Adrenal gland (tissue), 12 donors: ENCODE results near the gene ELAPOR2. TPM values are rescaled to one million over a fixed set of nuclear protein-coding genes. Genes with fewer than 3 reads are reported as not detected.
"Not testable (repeated sequence)": the region's sequence is repeated elsewhere in the genome, so short reads cannot be mapped to it uniquely, and the experiment has no call there.

Source experiments
- DNase-seq, 7 donors: peaks; one replicate each; pipeline ENCODE4 v3.0.0-alpha.2; 2019 to 2020
- H3K27ac ChIP-seq, 5 donors: fragments of 200-600 bp; sonication (generic) in 4 of 5; 1 replicate in 3 of 5; 2 replicates in 2 of 5; pipeline versions ENCODE4 v1.5.1 to v1.8.0; 2016 to 2020; ENCODE audit warnings: mild to moderate bottlenecking in 1 of 5
- H3K27me3 ChIP-seq: fragments of 200-600 bp; 2 replicates; pipeline ENCODE4 v1.8.0; 2021
- H3K36me3 ChIP-seq, 2 donors: fragments of 200-600 bp; replicated peaks in 1 of 2; 1 replicate in 1 of 2; 2 replicates in 1 of 2; pipeline versions ENCODE4 v1.5.1 to v1.8.0; 2018 to 2022
- H3K4me1 ChIP-seq, 2 donors: fragments of 200-600 bp; replicated peaks in 1 of 2; 1 replicate in 1 of 2; 2 replicates in 1 of 2; pipeline versions ENCODE4 v1.5.1 to v1.8.0; 2018 to 2021
- H3K4me3 ChIP-seq, 4 donors: fragments of 200-600 bp; sonication (generic) in 3 of 4; one replicate each; pipeline ENCODE4 v1.5.1; 2016 to 2018
- H3K9me3 ChIP-seq, 3 donors: fragments of 200-600 bp; sonication (generic) in 1 of 3; replicated peaks in 1 of 3; 1 replicate in 2 of 3; 2 replicates in 1 of 3; pipeline versions ENCODE4 v1.5.1 to v1.8.0; 2016 to 2021
- CTCF ChIP-seq, 6 experiments: fragments of 450-650 bp in 4 of 6; fragments of 200-600 bp in 2 of 6; sonication (generic) in 1 of 6; IDR thresholded peaks; 1 replicate in 5 of 6; 2 replicates in 1 of 6; pipeline versions ENCODE4 v1.5.1 to v1.8.0; 2016 to 2021; ENCODE audit warnings: antibody characterized with exemption in 6 of 6, mild to moderate bottlenecking in 2 of 6, moderate library complexity in 1 of 6
- POLR2A ChIP-seq, 2 donors: fragments of 450-650 bp; IDR thresholded peaks; one replicate each; pipeline ENCODE4 v1.6.1; 2017; ENCODE audit warnings: antibody characterized with exemption in 2 of 2, mild to moderate bottlenecking in 2 of 2, moderate library complexity in 1 of 2
- WGBS, 4 donors: extraction: QIAGEN DNeasy Blood & Tissue Kit in 2 of 4; methylation state at CpG; one replicate each; pipeline versions ENCODE4 v1.1.5 to v1.1.7; 2013 to 2017; 5-methylcytosine and 5-hydroxymethylcytosine counted together
- intact Hi-C, 2 donors: fragments of 100-400 bp; cut with DNase I; formaldehyde crosslinking; loops; one replicate each; pipeline versions ENCODE4 v1.14.1 to v1.15.0; 2022 to 2023
- polyA plus RNA-seq, 3 donors: library from polyadenylated mRNA; stranded (reverse); fragments of 200-250 nt in 2 of 3; fragments of 350-450 nt in 1 of 3; fragmentation: Illumina TruSeq in 1 of 3; extraction: RNeasy Lipid Tissue Mini Kit (QIAGEN cat#74804) in 1 of 3; gene quantifications; one replicate each; pipeline ENCODE4 v1.2.3, GENCODE V29; 2013 to 2014
- total RNA-seq, 9 donors: library from RNA; depleted of rRNA in 4 of 9; stranded (reverse); fragments of >200 nt in 4 of 9; fragments of 120-200 nt in 1 of 9; fragmentation: NEBNext Ultra II Directional in 1 of 9; extraction: Animal tissue kit (Norgen Biotek cat#: 25700) in 1 of 9; gene quantifications; one replicate each; pipeline versions ENCODE4 v1.1.0 to v1.2.4, GENCODE V29; 2013 to 2023
- donor health status: healthy with polysubstance abuse.
- donor health status: Bipolar disorder and iron deficiency.
- donor health status: DM: yes; HTN: yes; CAD: no.
- donor health status: DM: no; HTN: no; CAD: no.
- donor health status: DM: no; HTN: no; CAD: no.
- donor health status: DM: yes; HTN: yes; CAD: no.

The ELAPOR2 gene
- total and polyA plus RNA-seq, 12 donors, result 1.9 to 19.2 (median 7.0) TPM

- no peak for TF ChIP-seq POLR2A (IDR thresholded peaks at IDR 0.05)
- no peak for TF ChIP-seq CTCF (IDR thresholded peaks at IDR 0.05)
- H3K9me3 ChIP-seq, result no peaks in the 10 kb centered on the region
- H3K27ac ChIP-seq, result no peak overlapping the region
- no peak for DNase-seq
- no peaks in the 10 kb centered on the region for H3K4me1 ChIP-seq
- no peaks in the 10 kb centered on the region for H3K36me3 ChIP-seq
- 50 to 66% (median 61%) methylated on average over 1 of the region's 1 CpG for WGBS, 4 donors
- H3K27me3 ChIP-seq, result no peaks in the 10 kb centered on the region
- intact Hi-C loops, result no loop called here
- H3K4me3 ChIP-seq, result no peak overlapping the region
These were observed 45.9 kb upstream of the ELAPOR2 start for GRCh38 chr7:87105401-87105800.

GRCh38 chr7:87100326-87100725, 40.9 kb upstream of the ELAPOR2 start:
- WGBS, 4 donors, result 86 to 95% (median 92%) methylated on average over 2 of the region's 2 CpGs
- intact Hi-C loops, result no loop called here
- Histone ChIP-seq H3K4me1 (no peaks in the 10 kb centered on the region), H3K4me3 (no peak overlapping the region), H3K9me3 (no peaks in the 10 kb centered on the region), H3K36me3 (no peaks in the 10 kb centered on the region), H3K27me3 (no peaks in the 10 kb centered on the region), H3K27ac (no peak overlapping the region)
- TF ChIP-seq CTCF (IDR thresholded peaks at IDR 0.05) (no peak), POLR2A (IDR thresholded peaks at IDR 0.05) (no peak)
- DNase-seq, result no peak

GRCh38 chr7:87097375-87097774, 37.9 kb upstream of the ELAPOR2 start:
- WGBS, 4 donors, result 100% methylated on average over 2 of the region's 2 CpGs; no CpG with 5 or more reads in 2 of the 4 donors
- DNase-seq, H3K4me3 ChIP-seq, H3K9me3 ChIP-seq, H3K27ac ChIP-seq, intact Hi-C loops, H3K27me3 ChIP-seq, H3K4me1 ChIP-seq, H3K36me3 ChIP-seq: not testable (repeated sequence)

- no peaks in the 10 kb centered on the region for H3K9me3 ChIP-seq
- H3K4me1 ChIP-seq, result no peaks in the 10 kb centered on the region
- no peak overlapping the region for H3K27ac ChIP-seq
- 65 to 72% (median 68%) methylated on average over 2 of the region's 2 CpGs for WGBS, 4 donors
- no peak for DNase-seq
- no peak overlapping the region for H3K4me3 ChIP-seq
- intact Hi-C loops, result no loop called here
- TF ChIP-seq POLR2A (IDR thresholded peaks at IDR 0.05), result no peak
- no peak for TF ChIP-seq CTCF (IDR thresholded peaks at IDR 0.05)
- no peaks in the 10 kb centered on the region for H3K36me3 ChIP-seq
- H3K27me3 ChIP-seq, result no peaks in the 10 kb centered on the region
These were observed 34.9 kb upstream of the ELAPOR2 start for GRCh38 chr7:87094322-87094721.

- H3K9me3 ChIP-seq, result no peaks in the 10 kb centered on the region
- no peak for TF ChIP-seq POLR2A (IDR thresholded peaks at IDR 0.05)
- no peak for TF ChIP-seq CTCF (IDR thresholded peaks at IDR 0.05)
- no peak overlapping the region for H3K27ac ChIP-seq
- no peaks in the 10 kb centered on the region for H3K27me3 ChIP-seq
- 61 to 75% (median 66%) methylated on average over 2 of the region's 2 CpGs for WGBS, 4 donors
- intact Hi-C loops, result no loop called here
- H3K36me3 ChIP-seq, result no peaks in the 10 kb centered on the region
- no peak for DNase-seq
- H3K4me3 ChIP-seq, result no peak overlapping the region
- no peaks in the 10 kb centered on the region for H3K4me1 ChIP-seq
These were observed 33.2 kb upstream of the ELAPOR2 start for GRCh38 chr7:87092568-87093091.
